ENCODE measurements around the gene SOCS7. TPM values are rescaled to one million over a fixed set of nuclear protein-coding genes. Genes with fewer than 3 reads are reported as not detected.
A peak's percentile ranks its signal among the peaks of the same experiment; 100 is the strongest.

The SOCS7 gene
- total RNA-seq, 1 donor from 2014 or later: 17.8 TPM

DNA sequence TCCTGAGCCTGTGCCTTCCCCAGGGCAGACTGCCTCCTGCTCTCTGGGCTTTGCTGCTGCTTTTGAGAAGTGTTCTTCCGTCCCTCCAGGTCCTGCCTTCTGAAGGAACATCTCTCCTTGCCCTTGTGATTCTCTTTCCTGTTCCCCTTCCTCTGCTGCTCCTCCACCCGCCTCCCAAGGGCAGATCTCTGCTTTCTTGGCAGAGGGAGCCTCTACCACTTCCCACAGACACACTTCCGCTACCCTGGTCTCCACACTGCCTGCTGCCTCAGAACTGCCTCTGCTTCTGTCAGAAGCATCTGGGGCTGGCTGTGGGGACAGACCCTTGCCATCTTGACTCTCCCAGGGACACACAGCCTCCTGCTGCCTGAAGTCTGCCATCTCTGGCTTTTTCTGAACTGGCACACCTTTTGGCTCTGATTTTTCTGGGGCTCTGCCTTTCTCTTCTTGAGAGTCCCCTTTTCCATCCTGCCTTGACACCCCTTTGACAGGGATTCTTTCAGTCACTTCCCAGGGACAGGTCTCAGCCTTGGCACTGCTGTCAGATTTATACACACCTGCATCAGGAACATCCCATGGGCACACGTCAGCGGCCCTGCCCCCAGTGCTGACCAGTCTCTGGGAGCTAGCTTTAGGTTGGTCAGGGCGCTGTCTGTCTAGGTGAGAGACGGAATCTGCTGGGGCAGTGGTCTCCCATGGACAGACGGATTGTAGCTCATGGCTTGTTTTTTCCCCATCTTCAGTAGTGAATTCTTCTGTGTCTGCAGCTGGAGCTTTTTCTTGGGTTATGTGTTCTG, 24.4 kb upstream of the SOCS7 start:
- Histone ChIP-seq H4K20me1 (ENCODE audit: low read depth) (no peaks in the 10 kb centered on the region), H3K4me3 (no peak overlapping the region), H3K9me3 (ENCODE audit: low read depth) (no peaks in the 10 kb centered on the region), H3K79me2 (ENCODE audit: low read depth) (no peaks in the 10 kb centered on the region), H3K4me1 (peaks cover 25% of the 10 kb centered on the region), H3K27me3 (no peaks in the 10 kb centered on the region), H3K36me3 (peaks cover 7% of the 10 kb centered on the region), H2AFZ (replicated peaks) (no peak overlapping the region), H3F3A (ENCODE audit: low read depth) (peaks cover 20% of the 10 kb centered on the region), H3K4me2 (no peak overlapping the region), H3K27ac (no peak overlapping the region), H3K9ac (no peak overlapping the region)
- Mint-ChIP-seq H3K27ac (peak overlapping the region; percentile 43), H3K27me3 (ENCODE audit: insufficient read depth, low read depth) (peaks cover 8% of the 10 kb centered on the region), H3K9me3 (no peaks in the 10 kb centered on the region), H3K4me1 (peaks cover 19% of the 10 kb centered on the region), H3K4me3 (no peak overlapping the region), H3K36me3 (peaks cover 6% of the 10 kb centered on the region)
- DNase-seq (ENCODE audit: low spot score): no peak
- no peak for TF ChIP-seq EZH2 (IDR thresholded peaks at IDR 0.05)
- no peak for TF ChIP-seq EZH2phosphoT487 (IDR thresholded peaks at IDR 0.05)
- TF ChIP-seq, protein P1, sequence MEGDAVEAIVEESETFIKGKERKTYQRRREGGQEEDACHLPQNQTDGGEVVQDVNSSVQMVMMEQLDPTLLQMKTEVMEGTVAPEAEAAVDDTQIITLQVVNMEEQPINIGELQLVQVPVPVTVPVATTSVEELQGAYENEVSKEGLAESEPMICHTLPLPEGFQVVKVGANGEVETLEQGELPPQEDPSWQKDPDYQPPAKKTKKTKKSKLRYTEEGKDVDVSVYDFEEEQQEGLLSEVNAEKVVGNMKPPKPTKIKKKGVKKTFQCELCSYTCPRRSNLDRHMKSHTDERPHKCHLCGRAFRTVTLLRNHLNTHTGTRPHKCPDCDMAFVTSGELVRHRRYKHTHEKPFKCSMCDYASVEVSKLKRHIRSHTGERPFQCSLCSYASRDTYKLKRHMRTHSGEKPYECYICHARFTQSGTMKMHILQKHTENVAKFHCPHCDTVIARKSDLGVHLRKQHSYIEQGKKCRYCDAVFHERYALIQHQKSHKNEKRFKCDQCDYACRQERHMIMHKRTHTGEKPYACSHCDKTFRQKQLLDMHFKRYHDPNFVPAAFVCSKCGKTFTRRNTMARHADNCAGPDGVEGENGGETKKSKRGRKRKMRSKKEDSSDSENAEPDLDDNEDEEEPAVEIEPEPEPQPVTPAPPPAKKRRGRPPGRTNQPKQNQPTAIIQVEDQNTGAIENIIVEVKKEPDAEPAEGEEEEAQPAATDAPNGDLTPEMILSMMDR (IDR thresholded peaks at IDR 0.05): no peak

DNA sequence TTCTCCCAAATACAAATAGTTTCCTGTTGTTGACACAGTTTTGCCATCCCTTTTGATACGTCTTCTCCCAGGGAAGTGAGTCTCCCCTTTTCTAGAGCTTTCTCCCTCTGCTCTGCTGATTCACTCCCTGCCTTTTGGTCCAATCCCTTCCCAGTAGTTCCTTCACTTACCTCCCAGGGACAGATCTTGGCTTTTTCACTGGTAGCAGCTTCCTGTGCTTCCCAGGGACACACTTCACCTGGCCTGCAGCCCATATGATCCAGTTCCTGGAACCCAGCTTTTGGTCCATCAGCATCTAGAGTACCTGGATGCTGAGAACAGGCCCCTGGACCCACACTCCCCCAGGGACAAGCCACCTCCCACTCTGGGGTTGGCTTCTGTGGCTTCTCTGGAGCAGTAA, 23.7 kb upstream of the SOCS7 start:
- H3K9me3 ChIP-seq (ENCODE audit: low read depth): no peaks in the 10 kb centered on the region
- DNase-seq (ENCODE audit: low spot score): no peak
- H3K27ac Mint-ChIP-seq: no peak overlapping the region
- TF ChIP-seq EZH2phosphoT487 (IDR thresholded peaks at IDR 0.05) (no peak), EZH2 (IDR thresholded peaks at IDR 0.05) (no peak)
- TF ChIP-seq, protein P1 (IDR thresholded peaks at IDR 0.05): no peak
- no peaks in the 10 kb centered on the region for H3K9me3 Mint-ChIP-seq
- H3K4me1 ChIP-seq: peaks cover 25% of the 10 kb centered on the region
- H4K20me1 ChIP-seq (ENCODE audit: low read depth): no peaks in the 10 kb centered on the region
- peaks cover 3% of the 10 kb centered on the region for H3K36me3 ChIP-seq
- H3F3A ChIP-seq (ENCODE audit: low read depth): peaks cover 20% of the 10 kb centered on the region
- H3K4me3 Mint-ChIP-seq: no peak overlapping the region
- H2AFZ ChIP-seq (replicated peaks): no peak overlapping the region
- no peak overlapping the region for H3K4me2 ChIP-seq
- no peaks in the 10 kb centered on the region for H3K27me3 ChIP-seq
- H3K4me3 ChIP-seq: no peak overlapping the region
- H3K9ac ChIP-seq: no peak overlapping the region
- peaks cover 3% of the 10 kb centered on the region for H3K36me3 Mint-ChIP-seq
- H3K27ac ChIP-seq: no peak overlapping the region
- H3K27me3 Mint-ChIP-seq (ENCODE audit: insufficient read depth, low read depth): peaks cover 8% of the 10 kb centered on the region
- H3K79me2 ChIP-seq (ENCODE audit: low read depth): no peaks in the 10 kb centered on the region
- H3K4me1 Mint-ChIP-seq: peaks cover 19% of the 10 kb centered on the region

DNA sequence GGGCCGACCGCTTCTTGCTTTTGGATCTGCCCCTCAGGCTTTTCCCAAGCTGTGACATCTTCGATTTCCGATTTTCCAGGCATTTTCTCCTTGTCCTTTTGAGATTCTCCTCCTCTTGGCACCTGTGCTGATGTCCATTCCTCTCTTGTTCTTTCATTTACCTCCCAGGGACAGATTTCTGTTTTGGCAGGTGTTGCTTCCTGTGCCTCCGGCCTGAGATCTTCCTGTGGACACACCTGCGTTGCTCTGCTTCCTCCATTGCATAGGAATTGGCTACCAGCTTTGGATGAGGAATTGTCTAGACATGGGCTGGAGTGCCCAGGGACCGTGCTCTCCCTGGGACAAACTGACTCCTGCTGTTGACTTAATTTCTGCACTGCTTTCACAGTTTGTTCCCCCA, 23.0 kb upstream of the SOCS7 start:
- no peaks in the 10 kb centered on the region for H3K36me3 Mint-ChIP-seq
- no peaks in the 10 kb centered on the region for H3K9me3 Mint-ChIP-seq
- H3K9me3 ChIP-seq (ENCODE audit: low read depth): no peaks in the 10 kb centered on the region
- H3K79me2 ChIP-seq (ENCODE audit: low read depth): no peaks in the 10 kb centered on the region
- peak overlapping the region; percentile 14 for H3K4me3 Mint-ChIP-seq
- peaks cover 25% of the 10 kb centered on the region for H3K4me1 ChIP-seq
- H3K9ac ChIP-seq: no peak overlapping the region
- no peak overlapping the region for H3K4me3 ChIP-seq
- peaks cover 19% of the 10 kb centered on the region for H3K4me1 Mint-ChIP-seq
- peaks cover 16% of the 10 kb centered on the region for H3F3A ChIP-seq (ENCODE audit: low read depth)
- no peak overlapping the region for H2AFZ ChIP-seq (replicated peaks)
- DNase-seq (ENCODE audit: low spot score): no peak
- no peaks in the 10 kb centered on the region for H4K20me1 ChIP-seq (ENCODE audit: low read depth)
- no peak overlapping the region for H3K4me2 ChIP-seq
- no peaks in the 10 kb centered on the region for H3K27me3 ChIP-seq
- peaks cover 8% of the 10 kb centered on the region for H3K27me3 Mint-ChIP-seq (ENCODE audit: insufficient read depth, low read depth)
- no peaks in the 10 kb centered on the region for H3K36me3 ChIP-seq
- H3K27ac ChIP-seq: no peak overlapping the region
- TF ChIP-seq, protein P1 (IDR thresholded peaks at IDR 0.05): no peak
- TF ChIP-seq EZH2phosphoT487 (IDR thresholded peaks at IDR 0.05) (no peak), EZH2 (IDR thresholded peaks at IDR 0.05) (no peak)
- peak overlapping the region; percentile 15 for H3K27ac Mint-ChIP-seq

Data from neural progenitor cell (in vitro differentiated cells).